ENCODE results near the gene GRK6. TPM values are rescaled to one million over a fixed set of nuclear protein-coding genes. Genes with fewer than 3 reads are reported as not detected.
A peak's percentile ranks its signal among the peaks of the same experiment; 100 is the strongest.

Gene GRK6
- total and polyA plus RNA-seq, 2 of the 4 experiments (the other 2 are of a cell fraction), result 25.3 to 30.1 TPM

- peak overlapping the region; percentile 29 for H2AK9ac ChIP-seq (replicated peaks; ENCODE audit: low read depth, low read length, poor library complexity)
- DNase-seq (no peak), ATAC-seq (ENCODE audit: low read depth) (no peak)
- no peak overlapping the region for H2BK120ac ChIP-seq (ENCODE audit: low read depth, low read length)
- intact Hi-C loops (cut with micrococcal nuclease), result no loop called here
- peak overlapping the region; percentile 30; the same call in 1 of the 2 replicates for H3K4ac ChIP-seq (ENCODE audit: low read depth, low read length)
- peaks cover 3 to 30% of the 10 kb centered on the region in 2 experiments; a peak in 2 of 4 replicates for H3K79me1 ChIP-seq (ENCODE audit: low read depth in 1 of 2, low read length in 2 of 2)
- H3K56ac ChIP-seq (ENCODE audit: extremely low read depth, insufficient read depth, low read length), result no peak overlapping the region
- no CpG with 5 or more reads among the region's 4 CpGs for WGBS, 2 experiments (ENCODE audit: extremely low coverage in 2 of 2, insufficient read length in 1 of 2)
- H3K18ac ChIP-seq (ENCODE audit: low read depth, low read length), result no peak overlapping the region
- H2BK5ac ChIP-seq (ENCODE audit: low read depth, low read length, poor library complexity, severe bottlenecking), result no peak overlapping the region
- H3K4me3 ChIP-seq (ENCODE audit: insufficient read depth, low read depth, low read length), result no peak overlapping the region
- no peak overlapping the region for H3K9ac ChIP-seq (ENCODE audit: low read depth, low read length)
- H2AFZ ChIP-seq (replicated peaks; ENCODE audit: low read length, poor library complexity), result no peak overlapping the region
- H3K9me1 ChIP-seq (ENCODE audit: insufficient read depth, low read length), result peaks cover 25% of the 10 kb centered on the region
- in situ Hi-C loops (cut with MboI; ENCODE audit: low sequenced_read_pairs), result no loop called here
- peaks cover 21% of the 10 kb centered on the region for H3K36me3 ChIP-seq (ENCODE audit: control insufficient read depth, insufficient read depth, low read length)
- CTCF ChIA-PET, result interaction anchor here (0.9 kb wide), 1 partner anchor 120 kb away, joined by 10 read pairs; no protein-coding TSS in a partner anchor
- H3K27ac ChIP-seq (ENCODE audit: insufficient read depth, low read length), result no peak overlapping the region
- H3K27me3 ChIP-seq (ENCODE audit: control insufficient read depth, insufficient read depth, low read length), result no peaks in the 10 kb centered on the region
- H4K5ac ChIP-seq (ENCODE audit: low read depth, low read length), result no peak overlapping the region
- H3K9me3 ChIP-seq (ENCODE audit: control insufficient read depth, insufficient read depth, low read length), result no peaks in the 10 kb centered on the region
- POLR2A ChIA-PET (ENCODE audit: unreplicated experiment), result interaction anchor here (0.9 kb wide), 1 partner anchor 14 kb away, joined by 7 read pairs; no protein-coding TSS in a partner anchor
- no peak overlapping the region for H2BK20ac ChIP-seq (ENCODE audit: low read depth, low read length)
- H3K4me2 ChIP-seq (ENCODE audit: low read depth, low read length), result no peak overlapping the region
- dilution Hi-C loops (cut with HindIII; ENCODE audit: low sequenced_read_pairs, unreplicated experiment), result no loop called here
- H3K23ac ChIP-seq (ENCODE audit: low read depth, low read length), result no peak overlapping the region
- no TSS peak for BruUV-seq (replicated peaks)
- no peak overlapping the region for H3K14ac ChIP-seq (replicated peaks; ENCODE audit: low read depth, low read length)
- H4K91ac ChIP-seq (ENCODE audit: insufficient read depth, low read depth, low read length), result no peak overlapping the region
- H2AK5ac ChIP-seq (ENCODE audit: low read depth, low read length), result peak overlapping the region; percentile 23; the same call in 1 of the 2 replicates
- H4K8ac ChIP-seq (ENCODE audit: low read depth in 2 of 2, low read length in 2 of 2), result no peak overlapping the region
- no peak overlapping the region for H2BK15ac ChIP-seq (ENCODE audit: low read depth, low read length)
- TF ChIP-seq SMC3 (IDR thresholded peaks at IDR 0.05; ENCODE audit: low read depth, low read length), result no peak
- no peak for TF ChIP-seq MAZ (IDR thresholded peaks at IDR 0.05; ENCODE audit: borderline replicate concordance, low read depth, low read length)
- TF ChIP-seq POLR2A (IDR thresholded peaks at IDR 0.05; ENCODE audit: low read depth, low read length), result 0 out of 2 replicates have a peak, but pooled peaks have one; percentile 69
- TF ChIP-seq, protein P1, sequence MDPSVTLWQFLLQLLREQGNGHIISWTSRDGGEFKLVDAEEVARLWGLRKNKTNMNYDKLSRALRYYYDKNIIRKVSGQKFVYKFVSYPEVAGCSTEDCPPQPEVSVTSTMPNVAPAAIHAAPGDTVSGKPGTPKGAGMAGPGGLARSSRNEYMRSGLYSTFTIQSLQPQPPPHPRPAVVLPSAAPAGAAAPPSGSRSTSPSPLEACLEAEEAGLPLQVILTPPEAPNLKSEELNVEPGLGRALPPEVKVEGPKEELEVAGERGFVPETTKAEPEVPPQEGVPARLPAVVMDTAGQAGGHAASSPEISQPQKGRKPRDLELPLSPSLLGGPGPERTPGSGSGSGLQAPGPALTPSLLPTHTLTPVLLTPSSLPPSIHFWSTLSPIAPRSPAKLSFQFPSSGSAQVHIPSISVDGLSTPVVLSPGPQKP (IDR thresholded peaks at IDR 0.05; ENCODE audit: borderline replicate concordance, low read depth, low read length), result no peak
- no peak for TF ChIP-seq FOS (IDR thresholded peaks at IDR 0.05; ENCODE audit: low read depth, low read length)
- no peak for TF ChIP-seq CHD1 (IDR thresholded peaks at IDR 0.05; ENCODE audit: low read depth, low read length)
- no peak for TF ChIP-seq USF2 (IDR thresholded peaks at IDR 0.05; ENCODE audit: low read depth, low read length)
- TF ChIP-seq RCOR1 (IDR thresholded peaks at IDR 0.05; ENCODE audit: insufficient replicate concordance, low read length), result no peak
- H4K20me1 ChIP-seq (ENCODE audit: insufficient read depth, low read length), result peaks cover 53% of the 10 kb centered on the region
- peaks cover 37% of the 10 kb centered on the region for H3K4me1 ChIP-seq (ENCODE audit: control insufficient read depth, insufficient read depth, low read length)
Observed at GRCh38 chr5:177474846-177475562, 48.5 kb downstream of the GRK6 start.
